ENCODE measurements around the gene OR10G8.
"Not testable (repeated sequence)": the region's sequence is repeated elsewhere in the genome, so short reads cannot be mapped to it uniquely, and the experiment has no call there.

The OR10G8 gene

DNA sequence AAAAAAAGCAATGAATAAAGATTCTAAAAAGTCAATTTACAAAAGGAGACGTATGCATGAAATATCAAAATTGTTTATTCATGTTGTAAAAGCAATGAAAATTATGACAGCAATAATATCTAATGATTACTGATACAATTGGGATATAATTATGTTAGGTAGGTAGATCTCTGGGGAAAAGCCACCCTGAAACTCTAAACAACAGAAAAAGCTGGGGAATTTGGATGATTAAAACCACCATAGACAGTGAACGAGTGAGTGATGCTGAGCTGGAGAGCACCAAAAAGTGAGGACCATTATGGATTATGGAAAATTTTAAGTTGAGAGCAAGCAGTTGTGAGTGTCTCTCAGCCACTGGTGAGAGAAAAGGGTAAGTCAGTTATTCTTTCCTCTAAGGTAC is at the start of gene OR10G8:
TSS of gene OR10G8 (plus strand) at position 301 of the 400 bp plus-strand sequence. CDS start 2,825 bp downstream, outside the sequence.
- DNase-seq: no peak

DNA sequence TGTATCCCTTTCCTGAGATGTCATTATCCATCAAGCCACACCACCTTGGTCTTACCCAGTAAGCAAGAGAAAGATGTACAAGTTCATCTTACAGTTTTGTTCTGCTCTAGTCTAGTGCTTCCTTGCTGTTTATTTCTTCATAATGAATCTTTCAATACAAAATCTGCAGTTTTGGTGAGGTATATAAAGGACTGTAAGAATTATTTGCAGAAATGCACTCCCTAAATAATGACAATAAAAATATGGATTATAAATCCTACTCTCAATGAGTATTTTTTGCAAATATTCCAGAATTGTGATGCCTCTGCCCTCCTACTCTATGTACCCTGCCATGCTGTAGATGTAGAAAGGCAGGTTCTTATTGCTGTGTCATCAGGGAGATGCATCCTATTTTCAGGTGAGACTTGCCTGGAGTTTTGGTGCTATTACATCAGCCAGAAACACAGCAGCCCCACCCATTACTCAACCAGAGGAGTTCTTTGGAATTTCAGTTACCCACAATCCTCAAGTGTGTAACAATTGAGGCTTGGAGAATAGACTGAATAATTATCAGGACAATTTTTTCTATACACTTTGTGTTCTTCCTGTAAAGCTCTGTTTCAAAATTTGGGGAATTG is 48.8 kb upstream of the OR10G8 start, which contains the start of gene OR10S1:
TSS of gene OR10S1 (minus strand) at position 51 of the 617 bp plus-strand sequence. CDS start 117 bp downstream, outside the sequence.
- DNase-seq: no peak

DNA sequence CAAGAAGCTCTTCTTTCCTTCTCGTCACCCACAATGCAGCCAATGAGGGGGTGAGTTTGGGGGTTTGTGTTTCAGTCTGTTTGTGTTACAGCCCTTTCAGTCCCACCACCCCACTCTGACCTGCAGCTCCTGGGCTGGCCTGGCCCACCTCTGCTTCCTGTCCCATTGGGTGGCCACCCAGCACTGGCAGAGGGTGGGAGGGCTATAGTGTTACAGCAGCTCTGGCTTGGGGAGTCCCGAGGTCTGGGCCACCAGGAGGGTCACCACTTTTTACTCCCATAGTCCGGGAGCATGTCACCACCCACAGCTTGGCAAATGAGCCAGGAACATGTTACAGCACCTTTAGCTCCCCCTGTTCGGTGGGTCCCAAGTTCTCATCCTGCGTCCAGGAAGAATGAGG is 47.3 kb upstream of the OR10G8 start:
- DNase-seq: no peak

DNA sequence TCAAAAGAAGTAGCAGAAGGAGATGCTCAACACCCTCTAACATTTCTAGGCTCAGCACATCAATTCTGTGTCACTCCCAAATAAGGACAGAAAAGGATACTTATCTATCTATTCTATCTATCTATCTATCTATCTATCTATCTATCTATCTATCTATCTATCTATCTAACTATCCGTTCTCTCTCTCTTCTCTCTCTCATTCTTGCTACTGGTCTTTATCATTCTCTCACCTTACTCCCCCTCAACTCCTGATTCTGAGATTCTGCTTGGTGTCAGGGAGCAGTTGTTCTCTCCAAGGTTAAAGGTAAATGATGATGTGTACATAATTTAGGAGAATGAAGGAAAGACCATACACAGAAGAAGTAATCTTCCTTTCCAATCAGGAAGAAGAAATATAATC is 31.5 kb upstream of the OR10G8 start, which contains the start of gene OR10G6:
TSS of gene OR10G6 (minus strand) at position 43 of the 400 bp plus-strand sequence. CDS start at position 43, 0 bp downstream.
- DNase-seq: no peak

DNA sequence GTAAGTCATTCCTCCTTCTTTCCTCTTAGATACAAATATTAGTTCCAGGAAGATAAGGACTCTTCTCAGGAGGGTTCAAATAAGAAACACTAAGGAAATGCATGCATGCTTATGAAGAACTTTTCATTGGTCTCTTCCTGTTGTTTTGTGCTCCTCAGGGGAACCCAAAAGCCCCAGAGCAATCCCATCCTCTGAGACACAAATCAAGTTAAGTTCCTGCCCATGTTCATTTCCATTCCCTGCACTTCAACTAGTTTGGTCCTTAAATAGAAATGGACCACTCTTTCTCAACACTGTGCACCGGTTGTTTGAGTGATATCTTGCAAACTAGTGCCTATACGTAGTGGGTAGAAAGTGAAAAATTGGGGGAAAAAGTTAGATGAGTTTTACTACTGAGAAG is 13.9 kb upstream of the OR10G8 start, which contains the start of gene OR10G4:
TSS of gene OR10G4 (plus strand) at position 301 of the 400 bp plus-strand sequence. CDS start 2,578 bp downstream, outside the sequence.
- no peak for DNase-seq

GRCh38 chr11:124015837-124016236 is 10.8 kb upstream of the OR10G8 start:
- DNase-seq: not testable (repeated sequence)

- no peak for DNase-seq
Measured at GRCh38 chr11:124036666-124037065, 10.1 kb downstream of the OR10G8 start.

DNA sequence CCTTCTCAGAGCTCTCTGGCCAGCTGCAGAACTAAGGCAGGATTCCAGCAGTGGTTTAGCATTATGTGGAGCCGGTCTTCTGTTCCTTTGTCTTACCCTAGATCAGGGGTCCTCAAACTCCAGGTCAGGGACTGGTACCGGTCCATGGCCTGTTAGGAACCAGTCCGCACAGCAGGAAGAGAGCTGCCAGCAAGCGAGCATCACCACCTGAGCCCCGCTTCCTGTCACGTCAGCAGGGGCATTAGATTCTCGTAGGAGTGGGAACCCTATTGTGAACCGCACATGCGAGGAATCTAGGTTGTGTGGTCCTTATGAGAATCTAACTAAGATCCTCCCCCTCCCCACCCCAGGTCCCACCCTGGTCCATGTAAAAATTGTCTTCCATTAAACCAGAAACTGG is 13.0 kb downstream of the OR10G8 start:
- no peak for DNase-seq

GRCh38 chr11:124041254-124041653 is 14.7 kb downstream of the OR10G8 start, which contains the start of gene OR10G7:
Gene OR10G7, minus strand, starts transcription at chr11:124041325. Its CDS starts 2,324 bp downstream, at chr11:124039001.
- DNase-seq: no peak

DNA sequence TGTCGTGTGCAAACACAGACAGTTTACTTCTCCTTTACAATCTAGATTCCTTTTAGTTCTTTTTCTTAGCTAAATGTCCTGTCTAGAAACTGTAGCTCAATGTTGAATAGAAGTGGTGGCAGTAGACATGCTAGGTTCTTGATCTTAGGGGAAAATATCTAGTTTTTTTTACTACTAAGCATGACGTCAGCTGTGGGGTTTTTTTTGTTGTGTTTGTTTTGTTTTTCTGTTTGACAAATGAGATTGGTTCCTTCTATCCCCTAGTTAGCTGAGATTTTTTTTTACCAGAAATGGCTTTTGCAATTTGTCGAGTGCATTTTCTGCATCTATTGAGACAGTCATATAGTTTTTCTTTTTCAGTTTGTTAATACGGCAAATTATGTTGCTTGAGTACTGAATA is 16.8 kb downstream of the OR10G8 start:
- no peak for DNase-seq

- no peak for DNase-seq
Measured at GRCh38 chr11:124050748-124051147, 24.1 kb downstream of the OR10G8 start.

DNA sequence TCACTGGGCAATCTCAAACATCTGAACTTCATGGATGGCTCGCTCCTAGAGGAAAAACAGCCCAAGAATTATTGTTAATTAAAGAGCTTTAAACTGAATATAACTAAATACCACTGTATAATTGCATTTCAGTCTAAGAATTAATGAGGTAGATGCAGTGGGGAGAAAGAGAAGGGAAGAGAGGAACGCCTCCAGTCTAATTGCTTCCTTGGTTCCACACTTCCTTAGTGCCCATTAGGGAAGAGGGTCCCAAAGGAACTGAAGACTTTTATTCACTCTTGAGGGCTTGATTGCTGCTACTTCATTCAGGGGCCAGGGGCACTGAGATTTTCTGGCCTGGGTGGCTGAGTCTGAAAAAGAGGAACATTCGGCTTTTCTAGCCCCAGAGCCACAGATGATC is 26.4 kb downstream of the OR10G8 start:
- DNase-seq: no peak

DNA sequence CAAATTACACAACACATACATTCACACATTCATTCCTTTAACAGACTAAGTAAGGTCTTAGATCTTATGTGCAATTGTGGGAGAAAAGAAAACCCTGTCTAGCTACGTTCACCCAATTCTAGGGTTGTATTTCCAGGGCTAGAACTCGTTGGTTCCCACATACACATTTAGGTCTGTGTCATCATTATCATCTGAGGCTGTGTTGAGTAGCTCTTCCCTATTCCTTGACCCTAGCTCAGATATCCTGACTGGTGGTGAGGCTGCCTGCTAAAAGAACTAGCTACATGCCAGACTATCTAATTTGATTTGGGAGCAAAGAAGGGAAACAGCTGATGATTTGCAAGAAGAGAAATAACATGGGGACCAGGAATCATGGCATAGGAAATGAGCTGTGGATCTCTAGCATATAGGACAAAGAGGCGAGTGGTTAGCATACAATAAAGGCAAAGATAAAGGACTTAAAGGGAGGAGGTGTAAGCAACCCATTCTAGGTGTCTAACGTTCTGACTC is 42.1 kb downstream of the OR10G8 start:
- no peak for DNase-seq

- DNase-seq: no peak
Measured at GRCh38 chr11:124069429-124070401, 43.1 kb downstream of the OR10G8 start.

DNA sequence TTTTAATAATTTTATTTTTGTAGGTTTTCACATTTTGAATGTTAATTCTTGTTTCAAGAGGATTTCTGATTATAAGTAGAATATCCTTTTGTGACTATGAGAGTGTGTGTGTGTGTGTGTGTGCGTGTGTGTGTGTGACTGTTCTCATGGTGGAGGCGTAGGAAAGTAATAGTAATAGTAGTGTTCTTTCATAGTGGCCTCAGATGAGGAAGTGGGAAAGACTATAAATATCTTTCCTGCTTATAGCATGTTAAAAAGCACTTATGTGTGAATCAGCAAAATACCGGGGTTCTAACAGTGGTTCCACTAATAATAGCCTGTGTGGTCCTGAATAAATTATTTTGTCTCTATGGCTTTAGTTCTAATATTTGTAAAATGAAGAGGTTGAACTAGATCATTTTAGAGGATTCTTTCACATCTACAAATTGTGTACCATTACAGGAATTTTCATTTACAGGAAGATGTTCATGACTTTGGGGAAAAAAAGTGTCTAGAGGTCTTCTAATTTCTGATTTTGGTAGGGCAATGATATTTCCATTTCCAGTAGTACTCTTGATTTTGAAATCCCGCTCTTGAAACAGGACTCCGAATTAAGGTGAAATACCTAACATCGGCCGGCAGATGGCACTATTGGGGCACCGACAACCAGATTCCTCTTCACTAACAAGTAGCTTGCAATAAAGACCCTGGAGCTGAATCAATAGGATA is 44.5 kb downstream of the OR10G8 start:
- DNase-seq: peak; percentile 46

- DNase-seq: no peak
Measured at GRCh38 chr11:124071623-124071948, 45.0 kb downstream of the OR10G8 start.

- DNase-seq: no peak
Measured at GRCh38 chr11:124072147-124072546, 45.5 kb downstream of the OR10G8 start.

DNA sequence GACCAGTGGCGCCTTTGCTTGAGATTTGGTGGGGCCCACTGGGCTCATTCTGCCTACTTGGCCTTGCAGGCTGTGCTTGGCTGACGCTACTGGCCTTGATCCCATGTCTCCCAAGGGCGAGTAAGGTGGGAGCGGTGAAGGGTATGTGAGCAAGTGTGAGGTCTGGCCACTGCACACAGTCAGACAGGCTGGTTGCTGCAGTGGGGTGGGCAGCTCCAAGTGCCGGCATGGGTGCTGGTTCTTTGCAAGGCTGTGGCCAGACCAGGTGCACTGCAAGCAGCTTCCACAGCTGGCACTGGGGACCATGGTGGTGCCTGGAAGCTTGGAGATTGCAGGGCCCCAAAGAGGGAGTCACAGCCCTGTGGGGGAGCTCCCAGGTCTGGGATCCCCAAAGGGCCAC is 48.0 kb downstream of the OR10G8 start:
- DNase-seq: no peak

DNA sequence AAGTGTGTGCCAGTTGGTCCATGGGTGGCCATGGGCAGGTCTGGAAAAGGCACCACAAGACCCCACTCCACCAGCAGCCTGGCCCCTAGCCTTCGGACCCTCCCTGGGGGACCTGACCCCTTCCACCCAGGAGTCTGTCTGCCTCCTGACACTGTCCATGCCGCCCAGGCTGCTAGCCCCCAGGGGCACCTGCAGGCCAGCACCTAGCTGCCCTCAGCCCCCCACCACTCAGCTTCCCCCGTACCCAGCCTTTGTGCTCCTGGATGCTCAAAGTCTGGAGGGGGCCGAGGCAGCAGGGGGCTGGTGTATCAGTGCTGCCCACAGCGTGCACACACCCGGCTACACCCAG is 48.9 kb downstream of the OR10G8 start:
- DNase-seq: no peak

GRCh38 chr11:124075841-124076651 is 49.4 kb downstream of the OR10G8 start:
- no peak for DNase-seq

DNA sequence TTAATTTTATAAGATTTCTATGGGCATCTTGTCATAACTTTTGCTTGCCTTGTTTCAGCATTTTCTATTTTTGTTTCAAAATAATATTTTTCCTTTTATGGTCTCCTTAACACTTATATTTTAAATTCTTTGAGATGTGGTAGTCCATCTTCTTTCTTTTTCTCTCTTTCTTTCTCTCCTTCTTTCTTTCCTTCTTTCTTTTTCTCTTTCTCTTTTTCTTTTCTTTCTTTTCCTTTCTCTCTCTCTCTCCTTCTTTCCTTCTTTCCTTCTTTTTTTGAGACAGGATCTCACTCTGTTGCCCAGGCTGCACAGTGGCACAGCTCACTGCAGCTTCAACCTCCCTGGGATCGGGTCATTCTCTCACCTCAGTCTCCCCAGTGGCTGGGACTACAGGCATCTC is 50.7 kb downstream of the OR10G8 start:
- no peak for DNase-seq

DNA sequence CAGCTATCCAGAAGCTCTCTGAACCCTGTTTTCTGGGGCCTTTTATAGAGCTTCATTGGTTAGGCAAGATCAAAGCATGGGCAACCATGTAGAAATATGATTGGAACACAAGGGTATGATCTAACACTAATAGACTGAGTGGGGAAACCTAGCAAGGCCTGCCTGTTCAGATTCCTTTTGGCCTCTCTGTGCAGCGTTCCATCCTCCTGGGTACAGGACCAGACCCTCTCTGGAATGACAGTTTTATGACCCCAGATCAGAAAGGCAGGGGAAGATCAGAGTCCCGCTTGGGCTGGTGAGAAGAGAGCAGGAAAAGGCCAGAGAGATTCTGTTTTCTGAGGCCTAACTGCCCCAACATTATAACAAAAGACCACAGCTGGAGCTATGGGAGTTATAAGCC is 52.0 kb downstream of the OR10G8 start:
- no peak for DNase-seq
